ENCODE results near the gene ABHD17B. TPM values are rescaled to one million over a fixed set of nuclear protein-coding genes. Genes with fewer than 3 reads are reported as not detected.

The ABHD17B gene
- total and polyA plus RNA-seq, 2 donors (not counting 3 experiments of a cell fraction or from before 2014, with no cell fraction given), result 12.8 to 16.8 TPM

DNA sequence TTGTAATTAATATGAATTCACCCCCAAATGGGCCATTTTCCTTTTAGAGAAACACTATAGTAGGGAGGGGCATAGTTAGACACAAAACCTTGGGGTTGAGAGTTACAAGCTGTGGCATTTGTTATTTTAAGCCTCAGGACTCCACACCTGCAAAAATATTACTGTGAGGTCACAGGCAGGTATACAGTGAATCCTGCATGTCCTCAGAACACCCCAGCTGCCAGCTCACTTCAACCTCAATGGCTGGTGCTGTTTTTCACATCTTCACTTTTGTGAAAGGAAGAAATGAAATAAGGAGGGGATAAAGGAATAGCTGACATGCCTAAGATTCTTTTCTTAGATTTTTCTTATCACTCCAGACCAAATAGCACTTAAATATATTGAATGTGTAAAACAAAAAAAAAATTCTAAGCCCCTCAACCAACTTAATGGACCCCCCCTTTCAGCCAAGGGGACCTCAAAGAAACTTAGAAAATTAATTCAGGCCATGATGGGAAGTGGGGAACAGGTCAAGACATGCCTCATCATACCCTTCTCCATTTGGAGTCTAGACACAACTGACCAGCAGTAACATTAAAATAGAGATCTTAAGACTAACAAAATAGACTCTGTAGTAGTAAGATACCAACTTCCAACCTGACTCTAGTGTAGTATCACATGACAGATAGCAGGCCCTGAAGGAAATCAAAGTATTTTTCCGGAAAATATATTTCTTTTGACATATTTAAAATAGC is 9.6 kb upstream of the ABHD17B start:
- Histone ChIP-seq H2AFZ (ENCODE audit: low read depth, low read length) (no peak overlapping the region), H3K4me1 (ENCODE audit: control insufficient read depth, extremely low read depth, insufficient read depth, low read length) (peaks cover 4% of the 10 kb centered on the region), H3K27ac (ENCODE audit: insufficient read depth, low read depth, low read length) (no peak overlapping the region), H3K27me3 (ENCODE audit: control insufficient read depth in 2 of 2, insufficient read depth in 2 of 2, low read length in 2 of 2) (no peaks in the 10 kb centered on the region), H4K20me1 (replicated peaks; ENCODE audit: control insufficient read depth, extremely low read depth, insufficient read depth, low read length) (no peaks in the 10 kb centered on the region), H3K9me1 (replicated peaks; ENCODE audit: control insufficient read depth, extremely low read depth, insufficient read depth, low read length) (no peaks in the 10 kb centered on the region), H3K9ac (replicated peaks; ENCODE audit: extremely low read depth, insufficient read depth, low read length) (no peak overlapping the region), H3K79me2 (ENCODE audit: control insufficient read depth, insufficient read depth, low read length) (peaks cover 25% of the 10 kb centered on the region), H3K4me2 (ENCODE audit: insufficient read depth, low read length) (no peak overlapping the region), H3K9me3 (replicated peaks; ENCODE audit: control insufficient read depth, insufficient read depth, low read length) (no peaks in the 10 kb centered on the region), H3K4me3 (replicated peaks in 1 of 3; ENCODE audit: insufficient read depth in 1 of 3, low read depth in 1 of 3, low read length in 3 of 3) (no peak overlapping the region), H3K36me3 (ENCODE audit: control insufficient read depth in 2 of 2, extremely low read depth in 1 of 2, insufficient read depth in 2 of 2, low read length in 2 of 2) (no peaks in the 10 kb centered on the region)
- no TSS peak for BruUV-seq (replicated peaks)
- DNase-seq (ENCODE audit: low read depth, low spot score) (no peak), FAIRE-seq (no peak)
- dilution Hi-C loops (cut with MboI; ENCODE audit: extremely low pct_ligation_motif_present, low sequenced_read_pairs), result no loop called here
- POLR2A ChIA-PET, result no interaction called here
- TF ChIP-seq GATA2 (IDR thresholded peaks at IDR 0.05; ENCODE audit: insufficient read depth, insufficient read length, low read depth, low read length) (no peak), JUN (IDR thresholded peaks at IDR 0.05; ENCODE audit: borderline replicate concordance, insufficient read depth, insufficient read length, low read depth) (no peak), POLR2AphosphoS5 (IDR thresholded peaks at IDR 0.05; ENCODE audit: insufficient read depth, low read depth, low read length) (no peak), FOS (IDR thresholded peaks at IDR 0.05; ENCODE audit: borderline replicate concordance, insufficient read depth, low read length) (no peak), POLR2A (IDR thresholded peaks at IDR 0.05; ENCODE audit: low read depth, low read length) (no peak), EZH2 (IDR thresholded peaks at IDR 0.05; ENCODE audit: borderline replicate concordance, low read depth, low read length, severe bottlenecking) (no peak), MYC (IDR thresholded peaks at IDR 0.05; ENCODE audit: low read depth, low read length) (no peak)
- TF ChIP-seq, protein P1, sequence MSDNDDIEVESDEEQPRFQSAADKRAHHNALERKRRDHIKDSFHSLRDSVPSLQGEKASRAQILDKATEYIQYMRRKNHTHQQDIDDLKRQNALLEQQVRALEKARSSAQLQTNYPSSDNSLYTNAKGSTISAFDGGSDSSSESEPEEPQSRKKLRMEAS (IDR thresholded peaks at IDR 0.05; ENCODE audit: insufficient read depth, insufficient read length), result no peak
- TF ChIP-seq, protein P2, sequence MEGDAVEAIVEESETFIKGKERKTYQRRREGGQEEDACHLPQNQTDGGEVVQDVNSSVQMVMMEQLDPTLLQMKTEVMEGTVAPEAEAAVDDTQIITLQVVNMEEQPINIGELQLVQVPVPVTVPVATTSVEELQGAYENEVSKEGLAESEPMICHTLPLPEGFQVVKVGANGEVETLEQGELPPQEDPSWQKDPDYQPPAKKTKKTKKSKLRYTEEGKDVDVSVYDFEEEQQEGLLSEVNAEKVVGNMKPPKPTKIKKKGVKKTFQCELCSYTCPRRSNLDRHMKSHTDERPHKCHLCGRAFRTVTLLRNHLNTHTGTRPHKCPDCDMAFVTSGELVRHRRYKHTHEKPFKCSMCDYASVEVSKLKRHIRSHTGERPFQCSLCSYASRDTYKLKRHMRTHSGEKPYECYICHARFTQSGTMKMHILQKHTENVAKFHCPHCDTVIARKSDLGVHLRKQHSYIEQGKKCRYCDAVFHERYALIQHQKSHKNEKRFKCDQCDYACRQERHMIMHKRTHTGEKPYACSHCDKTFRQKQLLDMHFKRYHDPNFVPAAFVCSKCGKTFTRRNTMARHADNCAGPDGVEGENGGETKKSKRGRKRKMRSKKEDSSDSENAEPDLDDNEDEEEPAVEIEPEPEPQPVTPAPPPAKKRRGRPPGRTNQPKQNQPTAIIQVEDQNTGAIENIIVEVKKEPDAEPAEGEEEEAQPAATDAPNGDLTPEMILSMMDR (IDR thresholded peaks at IDR 0.05; ENCODE audit: extremely low read depth in 1 of 2, insufficient read depth in 1 of 2, low read depth in 1 of 2, low read length in 2 of 2), result no peak
- intact Hi-C loops (cut with micrococcal nuclease), result no loop called here
- CTCF ChIA-PET, result interaction anchor here (1.2 kb wide), 1 partner anchor 103 kb away, joined by 3 read pairs; no protein-coding TSS in a partner anchor
